ENCODE measurements around the gene NCKAP5. TPM values are rescaled to one million over a fixed set of nuclear protein-coding genes. Genes with fewer than 3 reads are reported as not detected.

The NCKAP5 gene
- total and polyA plus RNA-seq, 2 of the 8 experiments (the other 6 are each of a cell fraction or from before 2014, with no cell fraction given): 0.27 to 0.86 TPM

DNA sequence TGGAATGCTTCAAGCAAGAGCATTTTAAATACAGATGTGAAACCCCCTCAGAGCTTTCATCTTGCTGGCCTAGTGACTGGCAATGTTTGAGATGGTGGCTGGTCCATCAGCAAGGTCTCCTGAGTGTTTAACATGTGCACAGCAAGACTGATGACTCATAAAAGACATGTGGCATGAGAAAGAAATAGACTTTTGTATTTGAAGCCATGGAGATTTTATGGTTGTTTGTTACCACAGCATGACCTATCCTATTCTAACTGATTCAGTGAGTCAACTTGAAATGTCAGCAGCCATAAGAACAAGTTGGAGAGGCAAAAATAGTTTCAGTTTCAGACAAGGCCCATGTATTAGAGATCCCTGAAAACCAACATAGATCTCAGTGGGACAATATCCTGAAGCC is 743.5 kb downstream of the NCKAP5 start:
- H3K4ac ChIP-seq (replicated peaks; ENCODE audit: insufficient read length, low read depth, low read length): no peak overlapping the region
- H4K8ac ChIP-seq (ENCODE audit: extremely low read depth, insufficient read depth, low read length): no peak overlapping the region
- ChIA-PET CTCF (ENCODE audit: partially characterized antibody) (interaction anchor here (2.1 kb wide), 1 partner anchor 8 kb away, joined by 5 read pairs; no protein-coding TSS in a partner anchor), POLR2A (ENCODE audit: partially characterized antibody) (no interaction called here)
- no peaks in the 10 kb centered on the region for H3K4me1 ChIP-seq (replicated peaks in 1 of 4; ENCODE audit: control insufficient read depth in 3 of 4, insufficient read depth in 4 of 4, low read length in 3 of 4)
- H3K79me2 ChIP-seq (ENCODE audit: control insufficient read depth in 1 of 2, insufficient read depth in 2 of 2, low read length in 2 of 2): no peaks in the 10 kb centered on the region
- H2BK5ac ChIP-seq (ENCODE audit: low read depth, low read length): no peak overlapping the region
- H2AK5ac ChIP-seq (ENCODE audit: low read depth, low read length): no peak overlapping the region
- no peaks in the 10 kb centered on the region for H4K20me1 ChIP-seq (replicated peaks in 1 of 2; ENCODE audit: control insufficient read depth in 1 of 2, insufficient read depth in 2 of 2, low read length in 2 of 2)
- H2BK12ac ChIP-seq (ENCODE audit: low read depth, low read length): no peak overlapping the region
- H3K18ac ChIP-seq (ENCODE audit: extremely low read depth, low read length): no peak overlapping the region
- H4K91ac ChIP-seq (replicated peaks; ENCODE audit: insufficient read length, low read length): no peak overlapping the region
- no peak overlapping the region for H3K14ac ChIP-seq (ENCODE audit: insufficient read length)
- no peak overlapping the region for H4K5ac ChIP-seq (ENCODE audit: insufficient read length, low read depth, low read length)
- H2BK120ac ChIP-seq (replicated peaks; ENCODE audit: low read depth, low read length): no peak overlapping the region
- H3K79me1 ChIP-seq (ENCODE audit: low read depth, low read length): no peaks in the 10 kb centered on the region
- H2BK20ac ChIP-seq (ENCODE audit: low read length): no peak overlapping the region
- no peak overlapping the region for H2BK15ac ChIP-seq (ENCODE audit: low read length)
- no peak overlapping the region for H3K4me2 ChIP-seq (ENCODE audit: insufficient read depth in 1 of 2, low read depth in 2 of 2, low read length in 2 of 2)
- H3K23me2 ChIP-seq (ENCODE audit: low read depth, low read length): no peaks in the 10 kb centered on the region
- H3K9ac ChIP-seq (replicated peaks in 1 of 4; ENCODE audit: extremely low read depth in 1 of 4, low read depth in 3 of 4, low read length in 3 of 4): no peak overlapping the region
- H3K56ac ChIP-seq (replicated peaks; ENCODE audit: insufficient read length, low read depth, low read length): no peak overlapping the region
- no peak for DNase-seq (ENCODE audit: low read depth in 1 of 2, low spot score in 2 of 2)
- no peaks in the 10 kb centered on the region for H3K27me3 ChIP-seq (replicated peaks in 1 of 4; ENCODE audit: control insufficient read depth in 3 of 4, extremely low read depth in 1 of 4, insufficient read depth in 3 of 4, low read length in 3 of 4)
- H3K23ac ChIP-seq (ENCODE audit: insufficient read length): no peak overlapping the region
- H2AFZ ChIP-seq (ENCODE audit: low read length): no peak overlapping the region
- H3K4me3 ChIP-seq (ENCODE audit: extremely low read depth in 1 of 4, insufficient read depth in 2 of 4, low read depth in 3 of 4, low read length in 4 of 4): no peak overlapping the region
- no peak overlapping the region for H3K27ac ChIP-seq (ENCODE audit: low read depth, low read length)
- no peaks in the 10 kb centered on the region for H3K36me3 ChIP-seq (ENCODE audit: control insufficient read depth in 2 of 4, insufficient read depth in 4 of 4, low read length in 3 of 4)
- no peak for FAIRE-seq
- H3K9me3 ChIP-seq (ENCODE audit: insufficient read depth in 2 of 2, low read depth in 1 of 2, low read length in 1 of 2): no peaks in the 10 kb centered on the region
- TF ChIP-seq TCF12 (IDR thresholded peaks at IDR 0.05; ENCODE audit: low read depth, low read length) (no peak), CEBPB (IDR thresholded peaks at IDR 0.05; ENCODE audit: low read depth, low read length) (no peak)
- TF ChIP-seq, protein P1, sequence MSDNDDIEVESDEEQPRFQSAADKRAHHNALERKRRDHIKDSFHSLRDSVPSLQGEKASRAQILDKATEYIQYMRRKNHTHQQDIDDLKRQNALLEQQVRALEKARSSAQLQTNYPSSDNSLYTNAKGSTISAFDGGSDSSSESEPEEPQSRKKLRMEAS (IDR thresholded peaks at IDR 0.05): no peak
